OCI-LY1 (cell line): ENCODE results near the gene WDR5.
"Not testable (repeated sequence)": the region's sequence is repeated elsewhere in the genome, so short reads cannot be mapped to it uniquely, and the experiment has no call there.

Experiments used
- H2AFZ ChIP-seq: fragments of 200-600 bp; sonication (generic), shearing (Covaris generic); 2 replicates; pipeline ENCODE4 v1.6.0; 2014; ENCODE audit warnings: antibody characterized with exemption, mild to moderate bottlenecking, low read length
- H3F3A ChIP-seq: fragments of 200-600 bp; sonication (generic), shearing (Covaris generic); 2 replicates; pipeline ENCODE4 v1.6.0; 2014; ENCODE audit warnings: mild to moderate bottlenecking, antibody characterized with exemption, low read length, moderate library complexity; ENCODE audit not compliant: insufficient read depth
- H3K27ac ChIP-seq: fragments of 200-600 bp; sonication (generic); 2 replicates; pipeline ENCODE4 v1.5.1; 2014; ENCODE audit warnings: low read length, mixed run types, mild to moderate bottlenecking, low read depth; ENCODE audit not compliant: poor library complexity, severe bottlenecking
- H3K27me3 ChIP-seq: fragments of 200-600 bp; sonication (generic); 2 replicates; pipeline ENCODE4 v1.6.0; 2014; ENCODE audit warnings: antibody characterized with exemption, mild to moderate bottlenecking, low read length, moderate library complexity; ENCODE audit not compliant: insufficient read depth
- H3K36me3 ChIP-seq: fragments of 200-600 bp; sonication (generic); 2 replicates; pipeline ENCODE4 v1.6.1; 2014; ENCODE audit warnings: mild to moderate bottlenecking, antibody characterized with exemption, low read length, moderate library complexity, mixed read lengths; ENCODE audit not compliant: insufficient read depth
- H3K4me1 ChIP-seq: fragments of 200-600 bp; sonication (generic); 2 replicates; pipeline ENCODE4 v1.5.1; 2014; ENCODE audit warnings: mild to moderate bottlenecking, low read length, moderate library complexity; ENCODE audit not compliant: insufficient read depth, severe bottlenecking
- H3K4me2 ChIP-seq: fragments of 200-600 bp; sonication (generic), shearing (Covaris generic); 2 replicates; pipeline ENCODE4 v1.6.1; 2014; ENCODE audit warnings: low read length
- H3K4me3 ChIP-seq: fragments of 200-600 bp; sonication (generic); 2 replicates; pipeline ENCODE4 v1.5.1; 2014; ENCODE audit warnings: low read length, low read depth, mild to moderate bottlenecking, mixed read lengths; ENCODE audit not compliant: poor library complexity, severe bottlenecking
- H3K79me2 ChIP-seq: fragments of 200-600 bp; shearing (Covaris generic); 2 replicates; pipeline ENCODE4 v1.6.1; 2016; ENCODE audit warnings: mixed run types, low read length, mixed read lengths; ENCODE audit not compliant: insufficient read depth
- H3K9ac ChIP-seq: fragments of 200-600 bp; sonication (generic), shearing (Covaris generic); 2 replicates; pipeline ENCODE4 v1.6.1; 2014; ENCODE audit warnings: mild to moderate bottlenecking, low read length, mixed read lengths
- H3K9me2 ChIP-seq: fragments of 200-600 bp; sonication (generic), shearing (Covaris generic); 2 replicates; pipeline ENCODE4 v1.6.1; 2014; ENCODE audit warnings: low read depth, mild to moderate bottlenecking, low read length, mixed read lengths
- H3K9me3 ChIP-seq: fragments of 200-600 bp; shearing (Covaris generic); 2 replicates; pipeline ENCODE4 v1.6.1; 2014; ENCODE audit warnings: low read length, mixed read lengths
- H4K20me1 ChIP-seq: fragments of 200-600 bp; sonication (generic), shearing (Covaris generic); 2 replicates; pipeline ENCODE4 v1.6.0; 2016; ENCODE audit warnings: mild to moderate bottlenecking, low read length; ENCODE audit not compliant: insufficient read depth
- CTCF ChIP-seq: fragments of 200-600 bp; sonication (generic), shearing (Covaris generic); IDR thresholded peaks from 2 replicates; pipeline ENCODE4 v1.5.1; 2017; ENCODE audit warnings: mild to moderate bottlenecking, antibody characterized with exemption, low read length, moderate library complexity, mixed read lengths
- EZH2 ChIP-seq: fragments of 200-600 bp; sonication (generic), shearing (Covaris generic); IDR thresholded peaks from 2 replicates; pipeline ENCODE4 v1.8.0; 2017; ENCODE audit warnings: borderline replicate concordance, mixed run types, mild to moderate bottlenecking, antibody characterized with exemption, low read length, moderate library complexity, mixed read lengths

Gene WDR5

GRCh38 chr9:134099123-134099761, 36.6 kb upstream of the WDR5 start:
- no peaks in the 10 kb centered on the region for H3K79me2 ChIP-seq
- no peaks in the 10 kb centered on the region for H3K9me3 ChIP-seq
- no peaks in the 10 kb centered on the region for H3F3A ChIP-seq
- no peak overlapping the region for H3K4me2 ChIP-seq
- no peak overlapping the region for H3K4me3 ChIP-seq
- no peaks in the 10 kb centered on the region for H3K36me3 ChIP-seq
- H3K27me3 ChIP-seq, result no peaks in the 10 kb centered on the region; the same call in 1 of the 2 replicates
- no peak overlapping the region for H3K9ac ChIP-seq
- no peak overlapping the region for H2AFZ ChIP-seq
- H4K20me1 ChIP-seq, result no peaks in the 10 kb centered on the region
- H3K4me1 ChIP-seq, result no peaks in the 10 kb centered on the region
- no peaks in the 10 kb centered on the region for H3K9me2 ChIP-seq
- TF ChIP-seq EZH2 (no peak), CTCF (peak; percentile 85)
- H3K27ac ChIP-seq, result no peak overlapping the region

GRCh38 chr9:134100040-134100439, 35.8 kb upstream of the WDR5 start:
- Histone ChIP-seq H3K9me2 (no peaks in the 10 kb centered on the region), H3K4me3 (no peak overlapping the region), H3K4me2 (no peak overlapping the region), H3K9ac (no peak overlapping the region), H3K27me3 (no peaks in the 10 kb centered on the region; the same call in 1 of the 2 replicates), H4K20me1 (no peaks in the 10 kb centered on the region), H3F3A (no peaks in the 10 kb centered on the region), H3K4me1 (no peaks in the 10 kb centered on the region), H3K27ac (no peak overlapping the region), H3K79me2 (no peaks in the 10 kb centered on the region), H3K9me3 (no peaks in the 10 kb centered on the region), H2AFZ (no peak overlapping the region), H3K36me3 (no peaks in the 10 kb centered on the region)
- TF ChIP-seq CTCF (no peak), EZH2 (no peak)

GRCh38 chr9:134101133-134101532, 34.7 kb upstream of the WDR5 start:
- H3F3A ChIP-seq, H3K27me3 ChIP-seq, H4K20me1 ChIP-seq, H3K4me1 ChIP-seq, H3K27ac ChIP-seq, H2AFZ ChIP-seq, H3K9me2 ChIP-seq, H3K4me2 ChIP-seq, H3K4me3 ChIP-seq, H3K36me3 ChIP-seq, H3K9me3 ChIP-seq, H3K9ac ChIP-seq, H3K79me2 ChIP-seq: not testable (repeated sequence)

- H3K36me3 ChIP-seq, result no peaks in the 10 kb centered on the region
- H3K27ac ChIP-seq, result no peak overlapping the region
- no peak for TF ChIP-seq CTCF
- no peak for TF ChIP-seq EZH2
- no peaks in the 10 kb centered on the region for H3K4me1 ChIP-seq
- H3K4me3 ChIP-seq, result no peak overlapping the region
- no peak overlapping the region for H2AFZ ChIP-seq
- no peaks in the 10 kb centered on the region for H4K20me1 ChIP-seq
- H3K4me2 ChIP-seq, result no peak overlapping the region
- H3K9me2 ChIP-seq, result no peaks in the 10 kb centered on the region
- no peaks in the 10 kb centered on the region; the same call in 1 of the 2 replicates for H3K27me3 ChIP-seq
- no peak overlapping the region for H3K9ac ChIP-seq
- H3F3A ChIP-seq, result no peaks in the 10 kb centered on the region
- H3K79me2 ChIP-seq, result no peaks in the 10 kb centered on the region
- H3K9me3 ChIP-seq, result no peaks in the 10 kb centered on the region
Observed at GRCh38 chr9:134101623-134102149, 34.2 kb upstream of the WDR5 start.
